HG03064 (cell line): Measurements from ENCODE around the gene CELF5.
"Not testable (repeated sequence)": the region's sequence is repeated elsewhere in the genome, so short reads cannot be mapped to it uniquely, and the experiment has no call there.

Source experiments
- ATAC-seq: cut with Tn5 transposase; IDR thresholded peaks from one replicate; pipeline ENCODE4 v1.9.1; 2021; ENCODE audit warnings: low read depth; ENCODE audit not compliant: unreplicated experiment

CELF5 gene

DNA sequence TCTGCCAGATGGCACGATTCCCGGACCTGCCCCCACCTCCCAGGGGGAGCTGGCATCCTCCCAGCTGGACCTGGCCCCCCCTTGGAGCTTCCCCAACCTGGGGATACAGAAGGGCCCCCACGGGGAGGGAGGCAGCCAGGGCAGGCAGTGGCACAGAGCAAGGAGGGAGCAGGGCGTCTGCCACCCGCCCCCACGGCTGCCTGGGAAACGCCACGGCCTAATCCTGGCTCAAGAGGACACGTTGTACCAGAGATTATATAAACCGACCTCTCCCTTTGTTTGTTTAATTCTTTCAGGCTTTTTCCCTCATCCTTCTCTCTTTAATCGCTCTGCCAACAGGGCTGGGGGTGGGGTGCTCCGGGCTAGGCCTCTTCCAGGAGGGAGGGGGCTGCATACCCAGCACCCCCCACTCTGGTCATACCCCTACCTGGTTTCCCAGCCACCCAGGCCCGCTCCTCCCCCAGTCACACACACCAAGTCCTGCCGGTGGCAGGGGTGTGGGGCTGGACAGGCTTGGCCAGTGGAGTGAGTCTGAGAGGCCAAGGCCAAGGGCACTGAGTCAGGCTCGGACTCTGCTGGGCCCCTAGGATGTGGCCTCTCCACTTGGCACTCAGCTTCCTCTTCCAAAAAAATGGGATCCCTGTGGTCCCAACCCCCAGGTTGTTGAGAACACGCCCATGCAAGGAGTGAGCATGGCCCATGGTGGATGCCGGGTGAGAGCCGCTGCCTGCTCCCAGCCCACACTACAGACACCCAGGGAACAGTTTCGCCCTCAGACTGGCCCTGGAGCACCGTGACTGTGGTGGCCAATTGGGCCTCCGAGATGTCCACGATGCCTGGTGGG, 112.4 kb downstream of the CELF5 start:
- no peak for ATAC-seq

DNA sequence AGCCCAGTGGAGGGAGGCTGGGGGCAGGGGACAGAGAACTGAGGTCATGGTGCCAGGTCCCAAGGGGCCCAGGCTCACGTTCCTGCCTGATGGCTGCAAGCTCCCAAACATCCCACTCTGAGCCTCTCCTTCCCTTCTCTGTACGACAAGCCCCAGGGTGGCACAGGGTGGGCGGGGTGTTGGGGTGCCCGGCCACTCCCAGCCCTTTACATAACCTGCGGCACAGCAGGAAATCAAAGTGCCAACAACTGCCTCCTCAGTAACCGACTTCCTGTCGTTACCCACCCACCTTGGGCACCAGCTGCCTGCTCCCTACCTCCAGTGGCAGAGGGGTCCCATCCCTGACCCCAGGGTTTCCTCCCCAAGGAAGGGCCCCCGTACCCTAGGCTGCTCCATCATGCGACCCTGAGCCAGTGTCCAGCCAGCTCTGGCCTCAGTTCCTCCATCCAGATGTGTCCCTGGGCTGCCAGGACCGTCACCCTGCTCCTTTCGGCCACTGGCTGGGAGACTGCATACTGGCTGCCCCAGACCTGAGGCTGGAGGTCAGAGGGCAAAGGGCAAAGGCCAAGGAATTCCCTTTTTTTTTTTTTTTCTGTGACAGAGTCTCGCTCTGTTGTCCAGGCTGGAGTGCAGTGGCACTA, 114.2 kb downstream of the CELF5 start:
- no peak for ATAC-seq

DNA sequence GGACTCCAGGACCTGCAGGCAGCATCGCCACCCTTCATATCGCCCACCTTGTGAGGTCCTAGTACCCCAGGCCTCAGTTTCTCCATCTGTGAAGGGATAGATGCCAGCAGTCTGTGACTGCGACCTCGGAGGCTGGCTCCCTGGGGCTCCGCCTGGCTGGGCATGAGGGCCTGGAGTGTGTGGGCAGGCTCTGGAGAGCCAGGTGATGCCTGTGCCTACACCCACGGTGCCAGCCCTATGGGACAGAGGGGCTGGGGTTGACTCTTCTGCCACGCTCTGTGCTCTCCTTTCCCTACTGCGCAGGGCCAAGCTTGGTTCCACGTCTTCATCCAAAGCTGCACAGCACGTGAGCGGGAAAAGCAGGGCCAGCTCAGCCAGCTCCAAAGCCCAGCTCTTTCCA, 115.9 kb downstream of the CELF5 start:
- ATAC-seq, result no peak

DNA sequence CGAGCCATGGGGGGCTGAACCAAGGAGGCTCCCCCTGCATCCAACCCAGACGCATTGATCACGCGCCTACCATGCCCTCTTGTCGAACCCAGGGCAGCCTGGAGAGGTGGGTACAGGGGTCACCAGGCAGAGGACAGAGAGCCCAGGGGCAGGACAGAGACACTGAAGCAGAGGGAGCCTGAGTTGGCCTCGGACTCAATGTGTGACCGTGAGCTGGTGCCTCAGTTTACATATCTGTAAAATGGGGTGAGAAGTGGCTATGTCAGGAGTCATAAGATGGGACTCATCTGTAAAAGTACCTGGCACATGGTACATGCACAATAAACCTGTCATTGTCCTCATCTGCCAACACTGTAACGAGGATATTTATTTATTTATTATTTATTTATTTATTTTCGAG, 117.8 kb downstream of the CELF5 start:
- no peak for ATAC-seq

DNA sequence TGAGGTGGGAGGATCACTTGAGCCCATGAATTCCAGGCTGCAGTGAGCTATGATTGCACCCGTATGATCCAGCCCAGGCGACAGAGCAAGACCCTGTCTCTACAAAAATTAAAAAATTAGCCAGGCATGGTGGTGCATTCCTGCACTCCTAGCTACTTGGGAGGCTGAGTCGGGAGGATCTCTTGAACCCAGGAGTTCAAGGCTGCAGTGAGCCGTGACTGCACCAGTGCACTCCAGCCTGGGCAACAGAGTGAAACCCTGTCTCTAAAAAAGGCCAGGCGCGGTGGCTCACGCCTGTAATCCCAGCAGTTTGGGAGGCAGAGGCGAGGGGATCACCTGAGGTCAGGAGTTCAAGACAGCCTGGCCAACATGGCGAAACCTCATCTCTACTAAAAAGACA, 118.5 kb downstream of the CELF5 start:
- ATAC-seq, result not testable (repeated sequence)

DNA sequence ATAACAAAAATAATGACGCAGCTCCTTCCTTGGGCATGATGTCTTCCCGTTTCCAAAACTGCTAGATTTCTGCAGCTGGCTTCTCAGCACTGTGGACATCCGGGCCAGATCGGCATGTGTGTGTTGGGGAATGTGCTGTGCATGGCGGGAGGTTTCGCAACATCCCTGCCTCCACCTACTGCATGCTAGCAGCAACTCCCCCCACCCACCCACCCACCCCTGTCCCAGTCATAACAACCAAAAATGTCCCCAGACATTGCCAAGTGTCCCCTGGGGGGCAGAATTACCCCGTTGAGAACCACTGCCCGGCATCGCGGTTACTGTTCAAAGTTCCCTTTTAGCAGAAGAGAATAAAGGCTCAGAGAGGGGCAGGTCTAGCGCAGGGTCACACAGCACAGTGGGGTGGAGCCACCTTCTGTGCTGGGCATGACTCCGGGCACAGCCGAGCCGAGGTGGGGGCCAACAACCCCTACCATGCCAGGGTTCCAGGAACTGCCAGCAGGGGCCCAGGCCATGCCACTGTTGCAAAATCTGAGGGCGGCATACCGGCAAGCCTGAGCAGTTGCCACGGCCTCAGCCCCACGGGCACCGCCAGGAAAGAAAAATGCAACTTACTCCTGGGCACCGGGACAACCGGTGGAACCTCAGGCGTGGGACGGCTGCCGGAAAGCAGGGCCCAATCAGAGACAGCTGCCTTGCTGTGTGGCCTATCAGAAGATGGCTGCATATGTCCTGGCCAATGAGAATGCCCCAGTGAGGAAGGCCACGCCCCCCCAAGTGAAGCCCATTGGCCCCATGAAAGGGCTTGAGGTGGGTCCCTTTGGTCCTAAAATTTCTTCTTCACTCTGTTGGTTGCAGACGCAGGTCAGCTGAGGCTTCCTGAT, 119.4 kb downstream of the CELF5 start:
- ATAC-seq, result no peak

DNA sequence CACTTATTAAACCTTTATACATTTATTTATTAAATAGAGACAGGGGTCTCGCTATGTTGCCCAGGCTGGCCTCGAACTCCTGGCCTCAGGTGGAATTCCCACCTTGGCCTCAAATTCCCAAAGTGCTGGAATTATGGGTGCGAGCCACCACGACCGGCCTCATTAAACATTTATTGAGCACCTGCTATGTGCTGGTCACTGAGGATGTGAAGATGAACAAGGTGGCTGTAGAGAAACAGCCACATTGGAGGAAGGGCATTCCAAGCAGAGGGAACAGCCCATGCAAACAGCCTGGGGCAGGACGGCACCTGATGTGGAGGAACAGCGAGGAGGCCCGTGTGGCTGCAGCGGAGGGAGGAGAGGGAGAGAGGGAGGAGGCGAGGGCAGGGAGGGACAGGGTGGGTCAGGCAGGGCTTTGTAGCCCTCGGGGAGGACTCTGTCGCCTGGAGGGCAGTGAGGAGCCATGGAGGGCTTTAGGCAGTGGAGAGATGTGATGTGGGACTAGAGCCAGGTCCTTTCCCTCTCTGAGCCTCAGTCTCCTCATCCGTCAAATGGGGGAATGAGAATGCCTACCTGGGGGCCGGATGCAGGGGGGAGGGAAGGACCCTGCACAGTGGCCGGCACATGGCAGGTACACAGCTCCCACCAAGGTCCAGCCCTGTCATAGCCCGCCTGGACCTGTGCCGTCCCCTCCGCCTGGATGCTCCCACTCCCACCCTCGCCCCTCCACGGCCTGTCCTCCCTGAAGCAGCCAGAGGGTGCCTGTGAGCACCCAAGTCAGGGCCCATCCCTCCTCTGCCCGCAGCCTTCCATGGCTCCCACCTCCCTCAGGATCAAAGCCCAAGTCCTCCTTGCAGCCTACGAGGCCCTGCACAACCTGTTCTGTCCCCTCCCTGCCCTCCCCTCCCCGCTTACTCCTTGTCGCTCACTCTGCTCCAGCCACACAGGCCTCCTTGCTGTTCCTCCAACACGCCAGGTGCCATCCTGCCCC, 120.4 kb downstream of the CELF5 start:
- no peak for ATAC-seq

DNA sequence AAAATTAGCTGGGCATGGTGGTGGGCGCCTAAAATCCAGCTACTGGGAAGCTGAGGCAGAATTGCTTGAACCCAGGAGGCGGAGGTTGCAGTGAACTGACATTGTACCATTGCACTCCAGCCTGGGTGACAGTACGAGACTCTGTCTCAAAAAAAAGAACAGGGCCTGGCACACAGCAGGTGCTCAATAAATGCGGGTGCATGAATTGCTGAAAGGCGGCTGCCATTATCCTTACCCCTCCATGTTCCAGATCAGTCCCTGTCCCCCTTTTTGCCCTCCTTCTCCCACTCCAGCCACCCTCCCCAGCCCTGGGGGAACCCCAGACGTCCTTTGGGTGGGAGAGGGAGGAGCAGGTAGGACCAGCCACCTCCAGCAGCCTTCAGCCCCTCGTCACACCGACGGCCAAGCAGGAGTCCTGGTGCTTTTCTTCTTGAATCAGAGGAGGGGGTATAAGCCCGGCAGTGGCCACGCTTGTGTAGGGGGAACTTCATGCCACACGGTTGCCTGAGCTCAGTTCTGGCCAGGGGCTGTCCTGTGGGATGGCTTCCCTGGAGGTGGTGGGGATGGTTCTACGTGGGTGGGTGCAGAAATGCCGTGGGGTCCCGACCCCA, 121.5 kb downstream of the CELF5 start:
- no peak for ATAC-seq
